Neural progenitor cell (in vitro differentiated cells): ENCODE data around the gene LRRC59. TPM values are rescaled to one million over a fixed set of nuclear protein-coding genes. Genes with fewer than 3 reads are reported as not detected.

Experiments
- DNase-seq: peaks from one replicate; pipeline ENCODE4 v3.0.0-alpha.2; 2016; ENCODE audit warnings: low spot score
- H2AFZ ChIP-seq: fragments of 200-600 bp; sonication (generic); replicated peaks from 2 replicates; pipeline ENCODE4 v1.6.1; 2016; ENCODE audit warnings: antibody characterized with exemption
- H3F3A ChIP-seq: fragments of 200-600 bp; sonication (generic); 2 replicates; pipeline ENCODE4 v1.6.1; 2016; ENCODE audit warnings: antibody characterized with exemption, low read depth
- H3K27ac ChIP-seq: fragments of 200-600 bp; sonication (generic); 2 replicates; pipeline ENCODE4 v1.5.1; 2016; ENCODE audit warnings: mild to moderate bottlenecking
- H3K27me3 ChIP-seq: fragments of 200-600 bp; sonication (generic); 2 replicates; pipeline ENCODE4 v1.6.1; 2016; ENCODE audit warnings: mild to moderate bottlenecking, moderate library complexity
- H3K36me3 ChIP-seq: fragments of 200-600 bp; sonication (generic); 2 replicates; pipeline ENCODE4 v1.5.1; 2016
- H3K4me1 ChIP-seq: fragments of 200-600 bp; sonication (generic); 2 replicates; pipeline ENCODE4 v1.6.1; 2016; ENCODE audit warnings: mixed run types
- H3K4me2 ChIP-seq: fragments of 200-600 bp; sonication (generic); 2 replicates; pipeline ENCODE4 v1.6.1; 2016
- H3K4me3 ChIP-seq: fragments of 200-600 bp; sonication (generic); 2 replicates; pipeline ENCODE4 v1.5.1; 2016
- H3K79me2 ChIP-seq: fragments of 200-600 bp; sonication (generic); 2 replicates; pipeline ENCODE4 v1.6.1; 2016; ENCODE audit warnings: low read depth
- H3K9ac ChIP-seq: fragments of 200-600 bp; sonication (generic); 2 replicates; pipeline ENCODE4 v1.6.1; 2016
- H3K9me3 ChIP-seq: fragments of 200-600 bp; sonication (generic); 2 replicates; pipeline ENCODE4 v1.5.1; 2016; ENCODE audit warnings: low read depth
- H4K20me1 ChIP-seq: fragments of 200-600 bp; sonication (generic); 2 replicates; pipeline ENCODE4 v1.6.1; 2016; ENCODE audit warnings: low read depth
- H3K27ac Mint-ChIP-seq: 3 replicates; pipeline ENCODE4 v1.8.0; 2021; ENCODE audit warnings: mixed read lengths
- H3K27me3 Mint-ChIP-seq: 2 replicates; pipeline ENCODE4 v1.8.0; 2022; ENCODE audit warnings: low read depth, mild to moderate bottlenecking, inconsistent platforms, moderate library complexity, mixed read lengths; ENCODE audit not compliant: insufficient read depth
- H3K36me3 Mint-ChIP-seq: 3 replicates; pipeline ENCODE4 v1.8.0; 2021; ENCODE audit warnings: mixed read lengths
- H3K4me1 Mint-ChIP-seq: 3 replicates; pipeline ENCODE4 v1.8.0; 2021; ENCODE audit warnings: mixed read lengths
- H3K4me3 Mint-ChIP-seq: 3 replicates; pipeline ENCODE4 v1.8.0; 2021; ENCODE audit warnings: mild to moderate bottlenecking, moderate library complexity, mixed read lengths
- H3K9me3 Mint-ChIP-seq: 3 replicates; pipeline ENCODE4 v1.8.0; 2020; ENCODE audit warnings: mixed read lengths
- CTCF ChIP-seq: fragments of 200-600 bp; sonication (generic); IDR thresholded peaks from 2 replicates; pipeline ENCODE4 v1.5.1; 2017; ENCODE audit warnings: antibody characterized with exemption, mild to moderate bottlenecking
- EZH2 ChIP-seq: fragments of 200-600 bp; sonication (generic); IDR thresholded peaks from 2 replicates; pipeline ENCODE4 v1.6.1; 2017; ENCODE audit warnings: antibody characterized with exemption, mild to moderate bottlenecking, moderate library complexity
- EZH2phosphoT487 ChIP-seq: fragments of 200-600 bp; sonication (generic); IDR thresholded peaks from 2 replicates; pipeline ENCODE4 v1.6.1; 2017; ENCODE audit warnings: antibody characterized with exemption
- total RNA-seq: library from RNA; depleted of rRNA; stranded (reverse); fragments of >200 nt; gene quantifications from 2 replicates; pipeline ENCODE4 v1.2.3, GENCODE V29; 2015; ENCODE audit warnings: low replicate concordance

The LRRC59 gene
- total RNA-seq, 1 donor from 2014 or later = 57.0 TPM

GRCh38 chr17:50392621-50393020, 4.7 kb downstream of the LRRC59 start:
- Mint-ChIP-seq H3K4me1 (peaks cover 15% of the 10 kb centered on the region), H3K36me3 (peaks cover 27% of the 10 kb centered on the region), H3K9me3 (no peaks in the 10 kb centered on the region), H3K27me3 (peaks cover 3% of the 10 kb centered on the region), H3K4me3 (no peak overlapping the region), H3K27ac (no peak overlapping the region)
- no peaks in the 10 kb centered on the region for H3K36me3 ChIP-seq
- no peak overlapping the region for H2AFZ ChIP-seq
- peaks cover 9% of the 10 kb centered on the region for H3K4me1 ChIP-seq
- DNase-seq = no peak
- no peak overlapping the region for H3K4me3 ChIP-seq
- no peaks in the 10 kb centered on the region for H3F3A ChIP-seq
- H3K9ac ChIP-seq = no peak overlapping the region
- H3K27ac ChIP-seq = no peak overlapping the region
- no peaks in the 10 kb centered on the region for H3K9me3 ChIP-seq
- H4K20me1 ChIP-seq = peaks cover 23% of the 10 kb centered on the region
- TF ChIP-seq EZH2 = no peak
- TF ChIP-seq CTCF = no peak
- no peak for TF ChIP-seq EZH2phosphoT487
- no peak overlapping the region for H3K4me2 ChIP-seq
- peaks cover 26% of the 10 kb centered on the region for H3K79me2 ChIP-seq
- H3K27me3 ChIP-seq = no peaks in the 10 kb centered on the region

DNA sequence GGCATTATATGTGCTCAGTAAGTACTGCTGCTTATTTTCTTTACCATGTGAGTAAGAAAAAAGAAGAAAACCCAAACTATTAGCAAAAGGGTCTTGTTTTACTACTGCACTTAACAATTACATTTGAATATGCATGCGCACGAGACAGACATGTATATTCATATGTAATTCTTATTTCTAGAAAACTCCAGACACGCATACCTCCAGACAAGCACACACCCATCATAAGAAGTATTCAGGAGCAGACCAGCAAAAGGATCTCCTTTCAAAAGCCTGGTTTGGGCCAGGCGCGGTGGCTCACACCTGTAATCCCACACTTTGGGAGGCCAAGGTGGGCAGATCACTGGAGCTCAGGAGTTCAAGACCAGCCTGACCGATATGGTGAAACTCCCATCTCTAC, 7.8 kb downstream of the LRRC59 start:
- Mint-ChIP-seq H3K27me3 (peaks cover 4% of the 10 kb centered on the region), H3K27ac (no peak overlapping the region)

GRCh38 chr17:50388728-50389127, 8.6 kb downstream of the LRRC59 start:
- no peaks in the 10 kb centered on the region for H3K79me2 ChIP-seq
- Mint-ChIP-seq H3K27ac (no peak overlapping the region), H3K4me1 (no peaks in the 10 kb centered on the region), H3K4me3 (no peak overlapping the region), H3K27me3 (peaks cover 4% of the 10 kb centered on the region), H3K36me3 (peaks cover 35% of the 10 kb centered on the region), H3K9me3 (no peaks in the 10 kb centered on the region)
- no peak overlapping the region for H3K4me2 ChIP-seq
- no peak overlapping the region for H3K9ac ChIP-seq
- no peaks in the 10 kb centered on the region for H3K9me3 ChIP-seq
- peaks cover 4% of the 10 kb centered on the region for H4K20me1 ChIP-seq
- H3K27me3 ChIP-seq = no peaks in the 10 kb centered on the region
- no peak for DNase-seq
- TF ChIP-seq EZH2 (no peak), CTCF (no peak), EZH2phosphoT487 (no peak)
- H3K4me1 ChIP-seq = no peaks in the 10 kb centered on the region
- H3F3A ChIP-seq = no peaks in the 10 kb centered on the region
- no peak overlapping the region for H3K4me3 ChIP-seq
- H2AFZ ChIP-seq = no peak overlapping the region
- no peak overlapping the region for H3K27ac ChIP-seq
- H3K36me3 ChIP-seq = no peaks in the 10 kb centered on the region

More for the DNA sequence above, 7.8 kb downstream of the LRRC59 start:
- no peaks in the 10 kb centered on the region for H3K4me1 Mint-ChIP-seq
- no peak overlapping the region for H2AFZ ChIP-seq
- H3K27me3 ChIP-seq = no peaks in the 10 kb centered on the region
- no peak overlapping the region for H3K4me3 Mint-ChIP-seq
- H3K36me3 ChIP-seq = no peaks in the 10 kb centered on the region
- H3K4me1 ChIP-seq = no peaks in the 10 kb centered on the region
- H3K36me3 Mint-ChIP-seq = peaks cover 38% of the 10 kb centered on the region
- no peaks in the 10 kb centered on the region for H3K79me2 ChIP-seq
- no peak overlapping the region for H3K4me2 ChIP-seq
- no peaks in the 10 kb centered on the region for H3F3A ChIP-seq
- H3K9ac ChIP-seq = no peak overlapping the region
- TF ChIP-seq EZH2 (no peak), CTCF (no peak), EZH2phosphoT487 (no peak)
- peaks cover 4% of the 10 kb centered on the region for H4K20me1 ChIP-seq
- H3K9me3 ChIP-seq = no peaks in the 10 kb centered on the region
- no peak overlapping the region for H3K4me3 ChIP-seq
- no peak for DNase-seq
- no peaks in the 10 kb centered on the region for H3K9me3 Mint-ChIP-seq
- no peak overlapping the region for H3K27ac ChIP-seq
